HUES64 (cell line): ENCODE measurements around the gene CDK5R2.
A peak's percentile ranks its signal among the peaks of the same experiment; 100 is the strongest.

Experiments used
- H3K27ac ChIP-seq: 2 replicates; pipeline ENCODE4 v1.7.0; 2013; ENCODE audit warnings: low read depth, low read length, inconsistent platforms
- H3K27me3 ChIP-seq: 2 replicates; pipeline ENCODE4 v1.6.1; 2013; ENCODE audit warnings: mild to moderate bottlenecking, low read length; ENCODE audit not compliant: insufficient read depth
- H3K36me3 ChIP-seq: 2 replicates; pipeline ENCODE4 v1.6.1; 2013; ENCODE audit warnings: mild to moderate bottlenecking, low read length; ENCODE audit not compliant: insufficient read depth
- H3K4me1 ChIP-seq: 2 replicates; pipeline ENCODE4 v1.6.1; 2013; ENCODE audit warnings: mild to moderate bottlenecking, low read length, moderate library complexity; ENCODE audit not compliant: insufficient read depth
- H3K4me3 ChIP-seq: 2 replicates; pipeline ENCODE4 v1.5.1; 2013; ENCODE audit warnings: mild to moderate bottlenecking, low read length, moderate library complexity
- H3K9ac ChIP-seq: 2 replicates; pipeline ENCODE4 v1.6.1; 2013; ENCODE audit warnings: mild to moderate bottlenecking, low read depth, low read length
- H3K9me3 ChIP-seq: 2 replicates; pipeline ENCODE4 v1.6.1; 2013; ENCODE audit warnings: low read depth, low read length; ENCODE audit not compliant: insufficient read depth
- WGBS: fragments of 150-250, 120-280 bp; methylation state at CpG from one replicate; pipeline ENCODE4 v1.1.7; 2013; ENCODE audit warnings: missing lambda C conversion rate; 5-methylcytosine and 5-hydroxymethylcytosine counted together

CDK5R2 gene

GRCh38 chr2:218999021-218999880 lies 39.8 kb downstream of the CDK5R2 start:
- 24% methylated on average over 8 of the region's 10 CpGs for WGBS
- H3K27me3 ChIP-seq = peaks cover 100% of the 10 kb centered on the region
- H3K4me1 ChIP-seq = peaks cover 19% of the 10 kb centered on the region; the same call in 1 of the 2 replicates
- H3K4me3 ChIP-seq = peak overlapping the region; percentile 5; the same call in 1 of the 2 replicates
- no peaks in the 10 kb centered on the region for H3K36me3 ChIP-seq
- H3K27ac ChIP-seq = no peak overlapping the region
- no peak overlapping the region for H3K9ac ChIP-seq
- no peaks in the 10 kb centered on the region for H3K9me3 ChIP-seq

DNA sequence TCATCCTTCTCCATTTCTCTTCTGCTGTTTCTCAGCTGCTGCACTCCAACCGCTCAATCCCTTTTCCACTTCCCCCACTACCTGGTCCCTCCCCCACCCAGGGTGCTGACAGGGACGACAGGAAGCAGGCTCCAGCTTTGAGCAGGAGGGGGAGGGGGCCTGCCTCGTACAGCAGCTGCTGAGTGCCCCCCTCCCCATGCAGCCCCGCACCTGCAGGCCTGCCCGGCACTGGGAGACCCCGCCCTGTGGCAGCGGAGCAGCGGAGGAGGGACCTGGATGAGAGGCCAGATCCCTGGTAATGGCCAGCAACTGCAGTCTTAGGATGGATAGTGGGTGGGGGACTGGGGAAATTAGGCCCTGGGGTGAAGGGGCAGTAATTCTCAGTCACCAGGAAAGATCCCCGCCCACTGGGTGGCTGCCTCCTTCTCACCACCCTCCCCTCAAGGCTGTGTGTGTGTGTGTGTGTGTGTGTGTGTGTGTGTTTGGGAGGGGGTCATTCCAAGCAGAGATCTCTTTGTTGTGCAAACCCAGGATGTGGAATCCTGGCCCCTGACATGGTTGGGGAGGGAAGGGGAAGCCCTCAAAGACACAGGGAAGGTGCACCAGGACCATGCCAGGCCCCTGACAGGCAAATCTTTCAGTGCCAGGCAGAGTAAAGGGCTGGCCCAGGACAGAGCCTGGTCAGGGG lies 40.6 kb downstream of the CDK5R2 start:
- H3K4me1 ChIP-seq = peaks cover 18% of the 10 kb centered on the region; the same call in 1 of the 2 replicates
- H3K9me3 ChIP-seq = no peaks in the 10 kb centered on the region
- H3K27me3 ChIP-seq = peaks cover 100% of the 10 kb centered on the region
- no peak overlapping the region for H3K9ac ChIP-seq
- 4% methylated on average over 8 of the region's 9 CpGs for WGBS
- H3K4me3 ChIP-seq = peak overlapping the region; percentile 5; the same call in 1 of the 2 replicates
- no peak overlapping the region for H3K27ac ChIP-seq
- no peaks in the 10 kb centered on the region for H3K36me3 ChIP-seq

DNA sequence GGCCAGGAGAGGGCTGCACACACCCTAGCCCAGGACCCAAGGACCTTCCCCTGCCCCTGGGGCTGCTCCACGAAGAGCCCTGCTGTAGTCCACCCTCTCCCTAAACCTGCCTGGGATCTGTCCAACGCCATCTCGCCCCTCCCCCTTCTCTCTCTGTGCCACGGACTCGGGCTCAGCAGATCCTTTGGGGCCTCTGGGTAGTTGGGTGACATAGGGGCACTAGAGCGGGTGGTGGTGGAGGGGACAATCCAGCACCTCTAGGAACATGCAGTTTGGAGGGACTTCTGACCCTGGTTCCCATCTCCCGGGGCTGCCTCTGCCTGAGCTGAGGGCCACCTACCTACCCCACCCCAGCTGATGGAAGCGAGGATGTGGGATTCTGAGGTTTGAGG lies 41.1 kb downstream of the CDK5R2 start:
- Histone ChIP-seq H3K36me3 (no peaks in the 10 kb centered on the region), H3K27me3 (peaks cover 100% of the 10 kb centered on the region), H3K4me3 (no peak overlapping the region; the same call in 1 of the 2 replicates), H3K27ac (no peak overlapping the region), H3K4me1 (peaks cover 18% of the 10 kb centered on the region; the same call in 1 of the 2 replicates), H3K9ac (no peak overlapping the region), H3K9me3 (no peaks in the 10 kb centered on the region)
- WGBS = 17% methylated on average over 6 of the region's 8 CpGs

DNA sequence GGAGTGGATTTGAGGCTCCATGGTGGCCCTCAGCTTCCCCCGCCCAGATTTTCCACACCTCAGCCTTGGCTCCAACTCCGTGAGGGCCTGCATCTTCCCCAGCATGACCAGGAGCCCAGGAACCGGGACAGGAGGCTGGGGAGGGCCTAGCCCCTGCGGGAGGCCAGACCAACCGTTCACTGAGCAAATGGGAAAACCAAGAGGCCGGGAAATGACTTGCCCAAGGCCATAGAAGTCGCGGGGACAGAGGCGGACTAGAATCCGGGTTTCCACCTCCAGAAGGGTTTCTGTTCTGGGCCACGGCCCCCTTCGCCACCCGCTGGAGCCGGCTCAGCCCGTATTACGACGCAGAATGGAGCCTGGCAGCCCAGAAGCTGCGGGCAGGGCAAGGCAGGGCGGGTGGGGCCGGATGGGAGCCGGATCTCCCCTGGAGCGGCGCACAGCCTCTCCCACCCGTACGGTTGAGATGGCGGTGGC lies 41.7 kb downstream of the CDK5R2 start:
- no peak overlapping the region for H3K9ac ChIP-seq
- H3K4me1 ChIP-seq = peaks cover 18% of the 10 kb centered on the region; the same call in 1 of the 2 replicates
- peak overlapping the region; percentile 37 for H3K4me3 ChIP-seq
- H3K27ac ChIP-seq = no peak overlapping the region
- H3K27me3 ChIP-seq = peaks cover 100% of the 10 kb centered on the region
- no peaks in the 10 kb centered on the region for H3K9me3 ChIP-seq
- WGBS = 6% methylated on average over 26 of the region's 26 CpGs
- H3K36me3 ChIP-seq = no peaks in the 10 kb centered on the region

- 3% methylated on average over 67 of the region's 70 CpGs for WGBS
- peak overlapping the region; percentile 57 for H3K4me3 ChIP-seq
- H3K27me3 ChIP-seq = peaks cover 100% of the 10 kb centered on the region
- no peaks in the 10 kb centered on the region for H3K36me3 ChIP-seq
- H3K27ac ChIP-seq = no peak overlapping the region
- H3K4me1 ChIP-seq = peaks cover 18% of the 10 kb centered on the region; the same call in 1 of the 2 replicates
- H3K9me3 ChIP-seq = no peaks in the 10 kb centered on the region
- no peak overlapping the region for H3K9ac ChIP-seq
Observed at GRCh38 chr2:219001577-219002394, 42.3 kb downstream of the CDK5R2 start.

GRCh38 chr2:219002395-219003266 lies 43.2 kb downstream of the CDK5R2 start:
- H3K9ac ChIP-seq = no peak overlapping the region
- no peaks in the 10 kb centered on the region for H3K9me3 ChIP-seq
- no peak overlapping the region for H3K27ac ChIP-seq
- H3K27me3 ChIP-seq = peaks cover 99% of the 10 kb centered on the region
- peak overlapping the region; percentile 57 for H3K4me3 ChIP-seq
- no peaks in the 10 kb centered on the region for H3K36me3 ChIP-seq
- H3K4me1 ChIP-seq = peaks cover 18% of the 10 kb centered on the region; the same call in 1 of the 2 replicates
- 1% methylated on average over 72 of the region's 72 CpGs for WGBS

DNA sequence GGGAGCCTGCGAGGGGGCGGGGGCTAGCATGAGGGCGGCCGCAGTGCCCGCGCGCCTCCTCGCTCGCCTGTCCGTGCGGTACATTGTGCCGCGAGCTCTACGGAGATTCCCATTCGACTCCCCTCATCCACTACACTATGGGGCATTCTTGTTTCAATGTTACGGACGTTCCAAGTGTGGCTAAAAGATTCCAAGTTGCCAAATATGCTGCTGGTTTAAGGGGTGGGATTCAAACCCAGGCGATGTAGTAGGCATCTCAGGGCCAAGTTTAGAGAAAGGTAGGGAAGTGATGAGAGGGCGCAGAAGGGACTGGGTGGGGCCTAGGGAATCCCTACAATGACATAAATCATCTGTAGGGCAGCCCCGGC lies 43.8 kb downstream of the CDK5R2 start:
- H3K9ac ChIP-seq = no peak overlapping the region
- peaks cover 93% of the 10 kb centered on the region for H3K27me3 ChIP-seq
- peak overlapping the region; percentile 57 for H3K4me3 ChIP-seq
- no peaks in the 10 kb centered on the region for H3K36me3 ChIP-seq
- H3K4me1 ChIP-seq = peaks cover 17% of the 10 kb centered on the region; the same call in 1 of the 2 replicates
- H3K27ac ChIP-seq = no peak overlapping the region
- WGBS = 7% methylated on average over 20 of the region's 20 CpGs
- no peaks in the 10 kb centered on the region for H3K9me3 ChIP-seq

DNA sequence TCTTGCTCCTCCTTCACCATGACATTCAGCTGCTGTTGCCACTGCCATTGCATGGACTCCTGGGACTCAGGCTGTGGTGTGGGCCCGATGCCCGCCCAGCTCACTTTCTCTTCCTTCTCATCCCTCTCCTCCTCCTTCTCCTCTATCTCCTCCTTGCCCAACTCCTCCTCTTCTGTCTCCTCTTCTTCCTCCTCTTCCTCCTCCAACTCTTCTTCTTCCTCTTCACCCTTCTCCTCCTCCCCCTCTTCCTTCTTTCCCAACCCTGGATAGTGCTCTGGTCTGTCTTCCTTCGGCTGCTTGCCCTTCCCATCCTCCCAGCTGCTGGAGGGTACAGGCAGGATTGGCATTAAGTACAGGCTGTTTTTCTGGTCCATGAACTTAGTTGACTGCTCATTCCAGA lies 44.5 kb downstream of the CDK5R2 start:
- H3K27me3 ChIP-seq = peaks cover 92% of the 10 kb centered on the region
- H3K4me3 ChIP-seq = no peak overlapping the region
- 82% methylated on average over 3 of the region's 3 CpGs for WGBS
- no peak overlapping the region for H3K9ac ChIP-seq
- no peak overlapping the region for H3K27ac ChIP-seq
- H3K4me1 ChIP-seq = peaks cover 12% of the 10 kb centered on the region; the same call in 1 of the 2 replicates
- H3K36me3 ChIP-seq = no peaks in the 10 kb centered on the region
- no peaks in the 10 kb centered on the region for H3K9me3 ChIP-seq

- H3K27ac ChIP-seq = no peak overlapping the region
- H3K36me3 ChIP-seq = no peaks in the 10 kb centered on the region
- WGBS = 67% methylated on average over 2 of the region's 2 CpGs
- no peak overlapping the region for H3K9ac ChIP-seq
- H3K4me3 ChIP-seq = no peak overlapping the region
- peaks cover 68% of the 10 kb centered on the region for H3K27me3 ChIP-seq
- H3K4me1 ChIP-seq = no peaks in the 10 kb centered on the region
- H3K9me3 ChIP-seq = no peaks in the 10 kb centered on the region
Observed at GRCh38 chr2:219009294-219009693, 49.8 kb downstream of the CDK5R2 start.

- 26% methylated on average over 6 of the region's 6 CpGs for WGBS
- Histone ChIP-seq H3K27ac (no peak overlapping the region), H3K9me3 (no peaks in the 10 kb centered on the region), H3K4me1 (no peaks in the 10 kb centered on the region), H3K4me3 (no peak overlapping the region), H3K36me3 (no peaks in the 10 kb centered on the region), H3K27me3 (peaks cover 67% of the 10 kb centered on the region), H3K9ac (no peak overlapping the region)
Observed at GRCh38 chr2:219010162-219010756, 50.8 kb downstream of the CDK5R2 start.
